A549 treated with AZD2906 at 1 μM for 4 hours (cell line): Measurements from ENCODE around the gene GOLGA6L9. TPM values are rescaled to one million over a fixed set of nuclear protein-coding genes. Genes with fewer than 3 reads are reported as not detected.

Experiments used
- total RNA-seq: library from RNA; stranded (reverse); fragments of 200-300 nt; extraction: Qiagen RNA extraction; gene quantifications from 5 replicates; pipeline ENCODE4 v1.2.3, GENCODE V29; 2022

GOLGA6L9 gene
- 1.8 to 3.0 TPM (median 1.9 TPM) in 5 replicates for total RNA-seq

DNA sequence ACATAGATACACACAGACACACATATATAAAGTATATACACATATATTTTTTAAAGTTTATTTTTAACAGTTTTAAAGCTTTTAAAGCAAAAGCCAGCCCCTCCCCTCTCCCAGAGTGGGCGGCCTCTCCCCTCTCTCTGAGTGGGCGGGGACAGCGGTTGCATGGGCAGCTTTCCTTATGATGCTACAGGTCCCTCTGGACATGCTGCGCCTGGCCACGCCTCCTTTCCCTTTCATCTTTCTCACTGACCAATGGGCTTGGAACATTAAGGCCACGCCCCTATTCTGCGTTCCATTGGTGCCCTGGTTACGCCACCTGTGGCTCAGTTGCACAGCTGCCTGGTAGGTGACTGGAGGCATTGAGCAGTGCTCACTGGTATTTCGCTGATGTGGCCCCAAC is at the start of gene GOLGA6L9:
TSS of gene GOLGA6L9 (plus strand) at position 124 of the 400 bp plus-strand sequence. CDS start at position 388, 264 bp downstream.

Other genes with a start within 250 kb of the GOLGA6L9 start
- gene EFL1, start 167.1 kb upstream of the GOLGA6L9 start, total RNA-seq, result 19.2 to 32.1 TPM (median 20.8 TPM) in 5 replicates
- 2.0 to 3.1 TPM (median 2.1 TPM) in 5 replicates for gene SAXO2, start 167.0 kb upstream of the GOLGA6L9 start, total RNA-seq
- 0.28 to 0.67 TPM (median 0.43 TPM) in 5 replicates for gene GOLGA6L10, start 80.3 kb upstream of the GOLGA6L9 start, total RNA-seq
- 3,702 to 4,133 TPM (median 4,057 TPM) in 5 replicates for gene RPS17, start 110.6 kb downstream of the GOLGA6L9 start, total RNA-seq
- gene CPEB1, start 217.5 kb downstream of the GOLGA6L9 start, total RNA-seq, result 2.6 to 3.4 TPM (median 3.2 TPM) in 5 replicates